ENCODE measurements around the gene PTH1R.

Gene PTH1R

GRCh38 chr3:46913644-46914043 is 36.1 kb downstream of the PTH1R start:
- DNase-seq = peak; percentile 69
- no peak overlapping the region for H3K4me3 ChIP-seq (ENCODE audit: low read depth, low read length)
- H3K27me3 ChIP-seq (replicated peaks) = no peaks in the 10 kb centered on the region
- H3K27ac ChIP-seq = no peak overlapping the region
- in situ Hi-C loops (cut with HindIII; ENCODE audit: low pct_ligation_motif_present, low sequenced_read_pairs) = no loop called here
- peaks cover 14% of the 10 kb centered on the region for H3K36me3 ChIP-seq (replicated peaks)
- TF ChIP-seq, protein P1, sequence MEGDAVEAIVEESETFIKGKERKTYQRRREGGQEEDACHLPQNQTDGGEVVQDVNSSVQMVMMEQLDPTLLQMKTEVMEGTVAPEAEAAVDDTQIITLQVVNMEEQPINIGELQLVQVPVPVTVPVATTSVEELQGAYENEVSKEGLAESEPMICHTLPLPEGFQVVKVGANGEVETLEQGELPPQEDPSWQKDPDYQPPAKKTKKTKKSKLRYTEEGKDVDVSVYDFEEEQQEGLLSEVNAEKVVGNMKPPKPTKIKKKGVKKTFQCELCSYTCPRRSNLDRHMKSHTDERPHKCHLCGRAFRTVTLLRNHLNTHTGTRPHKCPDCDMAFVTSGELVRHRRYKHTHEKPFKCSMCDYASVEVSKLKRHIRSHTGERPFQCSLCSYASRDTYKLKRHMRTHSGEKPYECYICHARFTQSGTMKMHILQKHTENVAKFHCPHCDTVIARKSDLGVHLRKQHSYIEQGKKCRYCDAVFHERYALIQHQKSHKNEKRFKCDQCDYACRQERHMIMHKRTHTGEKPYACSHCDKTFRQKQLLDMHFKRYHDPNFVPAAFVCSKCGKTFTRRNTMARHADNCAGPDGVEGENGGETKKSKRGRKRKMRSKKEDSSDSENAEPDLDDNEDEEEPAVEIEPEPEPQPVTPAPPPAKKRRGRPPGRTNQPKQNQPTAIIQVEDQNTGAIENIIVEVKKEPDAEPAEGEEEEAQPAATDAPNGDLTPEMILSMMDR (IDR thresholded peaks at IDR 0.05; ENCODE audit: low read depth, low read length, missing control alignments) = no peak

DNA sequence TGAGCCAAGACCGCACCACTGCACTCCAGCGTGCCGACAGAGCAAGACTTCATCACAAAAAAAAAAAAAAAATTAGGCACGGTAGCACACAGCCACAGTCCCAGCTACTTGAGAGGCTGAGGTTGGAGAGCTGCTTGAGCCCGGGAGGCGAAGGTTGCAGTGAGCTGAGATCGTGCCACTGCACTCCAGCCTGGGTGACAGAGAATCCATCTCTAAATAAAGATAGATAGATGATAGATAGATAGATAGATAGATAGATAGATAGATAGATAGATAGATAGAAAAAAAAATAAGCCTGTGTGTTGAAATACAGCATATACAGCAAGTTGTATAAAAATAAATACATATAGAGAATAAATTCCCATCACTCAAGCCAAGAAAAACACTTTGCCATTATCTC is 37.3 kb downstream of the PTH1R start:
- no peak for DNase-seq
- Histone ChIP-seq H3K36me3 (replicated peaks) (peaks cover 19% of the 10 kb centered on the region), H3K27ac (no peak overlapping the region), H3K4me3 (ENCODE audit: low read depth, low read length) (no peak overlapping the region), H3K27me3 (replicated peaks) (no peaks in the 10 kb centered on the region)
- TF ChIP-seq, protein P1 (IDR thresholded peaks at IDR 0.05; ENCODE audit: low read depth, low read length, missing control alignments) = no peak
- in situ Hi-C loops (cut with HindIII; ENCODE audit: low pct_ligation_motif_present, low sequenced_read_pairs) = no loop called here

GRCh38 chr3:46915297-46915822 is 37.8 kb downstream of the PTH1R start:
- H3K27ac ChIP-seq = no peak overlapping the region
- peaks cover 21% of the 10 kb centered on the region for H3K36me3 ChIP-seq (replicated peaks)
- TF ChIP-seq, protein P1 (IDR thresholded peaks at IDR 0.05; ENCODE audit: low read depth, low read length, missing control alignments) = no peak
- in situ Hi-C loops (cut with HindIII; ENCODE audit: low pct_ligation_motif_present, low sequenced_read_pairs) = no loop called here
- H3K4me3 ChIP-seq (ENCODE audit: low read depth, low read length) = no peak overlapping the region
- DNase-seq = no peak
- H3K27me3 ChIP-seq (replicated peaks) = no peaks in the 10 kb centered on the region

- Histone ChIP-seq H3K27me3 (replicated peaks) (no peaks in the 10 kb centered on the region), H3K27ac (no peak overlapping the region), H3K4me3 (ENCODE audit: low read depth, low read length) (no peak overlapping the region), H3K36me3 (replicated peaks) (peaks cover 29% of the 10 kb centered on the region)
- TF ChIP-seq, protein P1 (IDR thresholded peaks at IDR 0.05; ENCODE audit: low read depth, low read length, missing control alignments) = no peak
- no peak for DNase-seq
- in situ Hi-C loops (cut with HindIII; ENCODE audit: low pct_ligation_motif_present, low sequenced_read_pairs) = no loop called here
Measured at GRCh38 chr3:46916278-46916677, 38.8 kb downstream of the PTH1R start.

DNA sequence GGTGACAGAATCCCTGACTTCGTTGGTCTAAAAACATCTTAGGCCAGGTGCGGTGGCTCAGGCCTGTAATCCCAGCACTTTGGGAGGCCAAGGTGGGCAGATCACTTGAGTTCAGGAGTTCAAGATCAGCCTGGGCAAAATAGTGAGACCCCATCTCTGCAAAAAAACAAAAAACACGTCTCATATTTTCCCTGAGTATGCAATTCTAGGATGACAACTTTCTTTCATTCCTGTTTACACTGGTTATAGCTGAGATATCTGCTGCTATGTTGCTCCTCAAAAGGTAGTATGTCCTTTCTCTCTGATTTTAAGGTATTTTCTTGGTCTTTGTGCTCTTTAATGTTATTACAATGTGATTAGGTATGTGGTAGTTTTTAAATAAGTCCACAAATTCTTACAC is 39.3 kb downstream of the PTH1R start:
- in situ Hi-C loops (cut with HindIII; ENCODE audit: low pct_ligation_motif_present, low sequenced_read_pairs) = no loop called here
- no peak overlapping the region for H3K4me3 ChIP-seq (ENCODE audit: low read depth, low read length)
- no peak for DNase-seq
- TF ChIP-seq, protein P1 (IDR thresholded peaks at IDR 0.05; ENCODE audit: low read depth, low read length, missing control alignments) = no peak
- H3K27ac ChIP-seq = no peak overlapping the region
- peaks cover 34% of the 10 kb centered on the region for H3K36me3 ChIP-seq (replicated peaks)
- H3K27me3 ChIP-seq (replicated peaks) = no peaks in the 10 kb centered on the region

DNA sequence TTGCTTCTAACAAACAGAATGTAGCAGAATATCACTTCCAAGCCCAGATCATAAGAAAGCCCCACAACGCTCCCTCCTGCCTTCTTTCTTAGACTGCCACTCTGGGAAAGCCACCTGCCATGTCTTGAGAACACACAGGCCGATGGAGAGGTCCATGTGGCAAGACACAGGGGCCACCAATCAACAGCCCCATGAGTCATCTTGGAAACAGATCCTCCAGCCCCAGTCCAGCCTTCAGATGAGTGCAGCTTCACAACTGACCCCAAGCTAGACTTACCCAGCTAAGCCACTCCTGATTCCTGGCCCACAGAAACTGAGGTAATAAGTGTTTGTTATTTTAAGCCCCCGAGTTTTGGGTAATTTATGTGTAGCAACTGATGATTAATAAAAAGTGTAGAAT is 39.7 kb downstream of the PTH1R start:
- TF ChIP-seq, protein P1 (IDR thresholded peaks at IDR 0.05; ENCODE audit: low read depth, low read length, missing control alignments) = no peak
- Histone ChIP-seq H3K27me3 (replicated peaks) (no peaks in the 10 kb centered on the region), H3K36me3 (replicated peaks) (peaks cover 39% of the 10 kb centered on the region), H3K4me3 (ENCODE audit: low read depth, low read length) (no peak overlapping the region), H3K27ac (no peak overlapping the region)
- DNase-seq = no peak
- in situ Hi-C loops (cut with HindIII; ENCODE audit: low pct_ligation_motif_present, low sequenced_read_pairs) = no loop called here
